GM19467 (cell line): Measurements from ENCODE around the gene TBCK.

ENCODE experiments used
- ATAC-seq: cut with Tn5 transposase; IDR thresholded peaks from one replicate; pipeline ENCODE4 v1.9.1; 2021; ENCODE audit warnings: mild to moderate bottlenecking, moderate library complexity; ENCODE audit not compliant: unreplicated experiment

Gene TBCK

DNA sequence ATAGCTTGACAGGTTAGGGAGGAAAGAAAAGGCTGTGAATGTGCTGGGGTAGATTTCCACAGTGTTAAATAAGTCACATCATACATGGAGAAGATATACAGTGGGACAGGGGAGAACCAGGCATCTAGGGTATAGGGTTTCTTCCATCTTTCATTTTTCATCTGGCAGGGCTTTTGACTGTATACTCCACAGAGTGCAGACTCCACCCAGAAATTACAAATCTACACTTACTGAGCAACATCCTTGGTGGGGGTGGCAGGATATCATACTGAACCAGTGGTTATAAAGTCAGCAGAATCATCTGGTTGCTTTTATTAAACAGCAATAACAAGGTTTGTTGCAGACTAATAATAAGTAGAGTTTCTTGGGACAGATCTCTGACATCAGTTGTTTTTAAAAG lies 266.5 kb downstream of the TBCK start:
- ATAC-seq: no peak

DNA sequence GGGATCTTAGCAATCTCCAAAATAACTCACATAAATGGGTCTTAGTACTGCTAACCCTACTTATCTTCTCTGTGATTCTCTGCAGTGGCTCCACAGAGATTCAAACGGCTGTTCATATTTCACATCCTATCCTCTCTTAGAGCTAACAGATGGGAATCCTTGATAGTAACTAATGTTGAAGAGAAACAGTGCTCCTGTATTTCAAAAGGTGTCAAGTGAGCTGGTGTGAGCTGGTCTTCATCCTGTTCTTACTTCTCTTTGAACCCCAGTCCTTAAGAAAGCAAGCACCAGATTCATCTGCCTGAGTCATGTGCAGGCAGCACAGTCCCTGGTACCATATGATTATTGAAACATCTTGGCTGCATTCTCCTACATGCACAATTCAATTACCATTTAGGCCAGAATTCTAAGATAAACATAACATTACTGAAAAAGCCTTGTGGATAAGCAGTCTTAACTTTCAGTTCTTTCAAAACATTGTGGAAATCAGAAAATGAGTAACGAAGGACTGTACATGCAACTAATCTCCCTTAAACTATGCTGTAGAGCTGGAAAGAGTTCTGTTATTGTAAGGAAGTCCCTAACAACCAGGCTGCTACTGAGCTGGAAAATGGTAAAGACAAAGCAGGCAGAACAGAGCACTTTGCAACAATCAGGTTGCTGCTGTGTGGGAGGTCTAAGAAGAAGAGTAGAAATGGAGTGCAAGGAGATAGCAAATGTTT lies 267.6 kb downstream of the TBCK start:
- no peak for ATAC-seq

DNA sequence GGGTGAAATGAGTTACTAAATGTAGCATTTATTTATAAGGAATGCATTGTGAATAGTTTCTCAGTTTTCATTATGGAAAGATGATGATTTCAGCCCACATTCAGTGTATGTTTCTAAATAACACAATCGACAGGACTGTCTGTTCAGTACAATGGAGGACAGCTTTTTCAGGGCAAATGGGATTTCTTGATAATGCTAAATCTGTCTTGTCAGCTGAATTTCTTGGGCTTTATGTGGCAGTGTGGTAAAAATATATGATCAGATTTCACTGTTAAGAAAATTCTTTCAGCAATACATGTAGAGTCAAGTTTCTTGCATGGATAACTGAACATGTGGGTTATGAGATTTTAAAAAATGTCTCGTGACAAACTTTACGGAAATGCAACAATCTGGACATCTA lies 269.9 kb downstream of the TBCK start:
- no peak for ATAC-seq

DNA sequence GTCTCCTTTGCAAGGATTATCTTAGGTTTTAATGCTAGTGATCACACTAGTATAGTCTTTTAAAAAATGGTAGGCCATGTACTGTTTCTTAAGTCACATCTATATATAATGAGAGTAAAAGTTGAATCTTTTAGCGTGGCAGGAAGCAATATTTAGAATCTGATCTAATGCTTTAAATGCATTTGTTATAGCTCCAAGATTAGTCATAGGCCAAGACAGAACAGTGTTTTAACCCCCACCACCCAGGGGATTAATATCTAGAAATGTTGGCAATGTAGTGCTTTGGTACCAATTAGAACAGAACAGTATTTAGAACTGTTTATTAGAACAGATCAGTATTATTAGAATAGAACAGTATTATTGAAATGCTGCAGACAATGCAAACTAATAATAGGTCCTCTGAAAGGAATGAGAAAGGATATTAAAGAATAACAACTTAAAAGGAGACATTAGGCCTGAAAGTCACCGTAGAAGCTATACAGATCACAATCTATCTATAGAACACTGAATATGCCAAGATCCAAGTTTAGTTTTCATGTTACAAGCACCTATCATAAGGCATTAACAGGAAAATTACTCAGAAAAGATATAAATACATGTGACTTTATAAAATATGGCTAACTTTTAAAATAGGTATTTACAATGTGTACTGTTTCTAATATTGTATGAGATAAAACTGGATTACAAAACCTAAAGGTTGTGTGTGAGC lies 274.6 kb downstream of the TBCK start:
- ATAC-seq: no peak

DNA sequence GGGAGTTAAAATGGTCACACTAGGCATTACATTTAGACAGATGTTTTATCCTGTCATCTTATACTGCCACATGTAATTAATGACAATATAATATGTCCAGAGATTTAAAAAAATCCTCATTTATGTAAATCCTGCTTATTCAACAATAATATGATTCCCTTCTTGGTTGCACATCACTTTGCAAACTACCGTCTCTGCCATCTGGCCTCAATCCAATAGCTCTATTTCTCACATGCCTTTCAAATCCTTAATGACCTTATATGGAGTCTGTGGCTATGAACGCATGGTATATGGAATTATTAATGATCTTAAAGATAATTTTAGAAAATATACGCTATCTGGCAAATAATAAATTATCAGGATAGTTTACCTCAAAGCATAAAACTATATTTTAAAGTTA lies 276.2 kb downstream of the TBCK start:
- ATAC-seq: no peak

DNA sequence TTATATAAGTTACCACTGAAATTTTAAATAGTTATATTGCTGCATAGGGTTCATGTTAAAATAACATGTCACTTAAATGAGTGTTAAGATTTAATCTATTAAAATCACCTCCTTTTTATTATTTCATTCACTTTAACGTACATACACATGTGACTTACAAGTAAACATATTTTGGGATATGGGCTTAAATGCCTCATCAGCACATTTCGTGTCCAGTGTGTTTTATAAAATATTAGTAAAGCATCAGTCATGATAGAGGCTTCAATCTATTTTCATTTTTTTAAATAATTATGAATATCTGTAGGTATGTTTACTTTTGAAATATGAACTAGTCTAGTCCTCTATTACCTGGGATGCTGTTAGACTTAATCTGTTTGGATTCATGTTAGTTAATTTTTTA lies 277.1 kb downstream of the TBCK start:
- no peak for ATAC-seq

DNA sequence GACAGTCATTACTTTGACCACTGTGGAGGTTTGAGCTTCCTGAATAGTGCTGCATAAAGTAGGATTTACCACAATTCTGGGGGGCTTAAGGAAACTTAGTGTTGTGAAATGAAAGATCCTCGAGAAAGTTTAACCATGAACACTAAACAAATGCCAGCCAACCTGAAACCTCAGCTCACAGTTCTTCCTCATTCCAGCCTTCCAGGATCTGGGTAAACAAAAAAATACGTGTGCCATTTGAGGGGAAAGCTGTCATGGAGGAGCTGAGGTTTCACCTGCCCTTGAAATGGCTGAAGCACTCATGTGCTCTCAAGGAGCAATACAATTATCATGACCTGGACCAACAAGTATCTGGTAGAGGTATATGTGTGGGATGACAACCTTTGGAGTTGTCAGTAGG lies 278.0 kb downstream of the TBCK start:
- no peak for ATAC-seq

DNA sequence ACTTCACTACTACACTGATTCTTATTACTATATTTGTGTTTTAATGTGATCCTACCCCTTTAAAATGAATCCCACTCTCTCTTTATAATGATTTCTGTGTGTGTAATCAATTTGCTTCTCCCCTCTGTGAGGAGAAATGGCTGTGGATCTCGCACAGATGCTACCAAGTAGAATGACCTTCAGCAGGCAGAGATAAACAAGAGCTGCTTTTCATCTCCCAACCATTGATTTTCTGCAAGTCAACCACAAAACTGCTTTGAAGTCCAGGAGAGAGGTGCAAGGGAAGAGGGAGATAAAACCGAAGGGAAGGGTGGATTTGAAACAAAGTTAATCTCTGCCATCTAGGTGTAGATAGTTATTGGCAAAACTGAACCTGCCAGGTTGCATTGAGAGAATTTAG lies 279.2 kb downstream of the TBCK start:
- ATAC-seq: no peak

DNA sequence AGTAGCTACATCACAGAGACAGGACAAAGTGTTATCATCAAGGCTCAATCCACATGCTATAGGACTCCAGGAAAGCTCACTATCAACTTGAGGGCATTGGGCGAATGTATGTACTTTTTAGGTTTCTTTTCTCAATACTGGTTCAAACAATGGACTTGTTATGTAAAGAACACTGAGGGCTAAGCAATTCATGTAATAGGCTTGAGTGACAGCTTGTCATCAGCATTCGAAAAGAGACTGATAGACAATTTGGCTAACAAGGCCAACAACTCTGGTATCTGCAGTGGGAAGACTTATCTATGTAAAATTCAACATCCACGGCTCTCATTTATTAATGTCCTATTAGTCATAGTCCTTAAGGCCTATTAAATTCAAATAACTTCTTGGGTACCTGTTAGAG lies 279.7 kb downstream of the TBCK start:
- no peak for ATAC-seq

DNA sequence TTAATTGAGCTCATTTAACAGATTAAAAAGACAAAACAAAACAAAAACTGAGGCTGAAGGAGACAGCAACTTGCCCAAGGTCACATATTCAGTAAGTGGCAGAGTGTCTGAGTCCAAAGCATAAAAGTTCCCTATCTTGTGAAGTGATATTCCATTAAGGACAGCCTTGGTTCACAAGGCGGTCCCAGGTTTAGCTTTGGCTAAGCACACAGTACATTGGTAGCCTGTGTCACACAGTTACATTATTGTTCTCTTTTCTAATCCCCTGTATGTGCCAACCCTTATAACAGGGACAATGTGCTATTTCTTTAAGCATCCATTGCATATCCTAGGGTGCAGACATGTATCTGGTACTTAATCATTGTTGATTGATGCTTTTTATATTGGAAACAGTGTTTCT lies 280.8 kb downstream of the TBCK start:
- ATAC-seq: no peak

DNA sequence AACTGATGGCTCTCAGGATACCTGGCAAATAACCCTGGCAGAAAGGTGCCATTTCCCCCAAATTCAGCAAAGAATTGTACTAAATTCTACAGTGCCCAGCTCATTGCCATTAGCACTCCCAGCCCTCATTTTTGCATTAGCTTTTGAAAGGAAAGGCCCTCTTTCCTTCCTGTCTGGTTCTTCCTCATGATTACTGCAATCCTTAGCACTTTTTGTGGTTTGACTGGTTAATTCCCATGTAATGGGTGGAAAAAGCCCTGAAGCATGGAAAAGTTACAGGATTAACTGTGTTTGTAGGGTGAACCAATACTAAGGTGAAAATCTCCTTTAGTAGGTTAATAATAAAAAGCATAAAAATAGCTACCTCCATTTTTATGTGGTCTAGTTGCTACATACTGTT lies 281.3 kb downstream of the TBCK start:
- no peak for ATAC-seq

DNA sequence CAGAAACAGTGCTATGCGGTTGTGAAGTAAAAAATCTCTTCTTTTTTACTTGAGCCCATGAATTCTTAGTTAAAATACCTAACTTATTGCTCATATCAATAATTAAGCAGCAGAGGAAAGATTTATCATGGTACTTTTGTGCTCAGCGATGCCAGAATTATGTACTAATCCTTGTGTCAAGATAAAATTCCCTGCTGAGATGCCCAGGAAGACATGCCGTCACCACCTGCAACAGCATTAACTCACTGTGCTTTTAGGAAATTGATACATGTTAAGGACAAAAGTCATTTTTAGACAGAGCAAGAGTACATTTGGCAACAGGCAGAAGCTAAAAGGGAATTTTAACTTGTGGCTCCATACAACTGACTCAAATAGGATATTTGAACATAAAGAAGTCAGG lies 281.8 kb downstream of the TBCK start:
- no peak for ATAC-seq

DNA sequence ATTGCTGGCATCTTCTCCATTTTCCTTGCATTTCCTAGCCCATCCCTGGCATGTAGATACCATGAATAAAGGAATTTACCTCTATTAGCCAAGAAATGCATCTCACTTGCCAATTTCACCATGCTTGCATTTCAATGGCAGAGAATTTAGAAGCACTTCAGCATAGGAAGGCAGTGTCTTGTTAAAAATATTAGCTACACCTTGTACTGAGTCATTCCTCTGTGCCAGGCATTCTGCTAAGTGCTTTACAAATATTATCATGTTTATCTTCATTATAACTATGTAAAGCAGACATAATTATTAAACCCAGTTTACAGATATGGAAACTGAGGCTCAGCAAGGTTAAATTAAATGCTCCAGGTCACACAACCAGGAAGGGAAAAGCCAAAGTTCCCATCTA lies 282.5 kb downstream of the TBCK start:
- no peak for ATAC-seq

DNA sequence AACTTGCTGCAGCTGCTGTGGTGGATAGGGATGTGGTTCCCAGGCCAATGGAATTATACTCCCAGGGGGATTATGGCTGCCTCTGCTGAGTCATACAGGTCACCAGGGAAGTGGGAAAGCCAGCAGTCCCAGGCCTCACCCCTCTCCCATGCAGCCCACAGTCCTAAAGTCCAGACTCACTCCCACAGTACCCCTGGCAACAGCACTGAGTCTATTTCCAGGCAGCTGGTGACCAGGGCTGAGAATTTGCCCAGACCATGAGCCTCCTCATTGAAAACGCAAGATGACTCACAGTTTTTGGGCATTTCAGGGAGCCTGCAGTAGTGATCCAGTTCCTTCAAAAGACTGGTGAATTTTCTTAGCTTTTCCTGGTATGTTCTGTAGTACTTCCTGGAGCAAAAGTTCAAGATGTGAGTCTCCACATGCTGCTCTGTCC lies 283.1 kb downstream of the TBCK start:
- ATAC-seq: no peak

DNA sequence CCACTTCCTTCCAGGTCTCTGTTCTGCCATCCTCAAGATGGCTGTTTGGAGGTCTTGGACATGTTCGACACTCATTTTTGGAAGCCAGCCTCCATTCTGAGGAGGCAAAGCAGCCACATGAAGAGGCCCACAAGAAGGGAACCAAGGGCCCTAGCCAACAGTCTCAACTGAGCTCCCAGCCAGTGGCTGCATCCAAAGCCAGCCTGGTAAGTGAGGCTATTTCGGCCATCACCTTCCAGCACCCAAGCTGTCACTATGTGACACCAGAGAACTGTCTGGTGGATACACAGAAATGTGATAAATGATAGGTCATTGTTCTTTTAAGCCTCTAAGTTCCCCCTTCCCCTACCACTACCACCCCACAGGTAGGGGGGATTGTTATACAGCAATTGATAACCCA lies 293.6 kb downstream of the TBCK start:
- ATAC-seq: no peak

DNA sequence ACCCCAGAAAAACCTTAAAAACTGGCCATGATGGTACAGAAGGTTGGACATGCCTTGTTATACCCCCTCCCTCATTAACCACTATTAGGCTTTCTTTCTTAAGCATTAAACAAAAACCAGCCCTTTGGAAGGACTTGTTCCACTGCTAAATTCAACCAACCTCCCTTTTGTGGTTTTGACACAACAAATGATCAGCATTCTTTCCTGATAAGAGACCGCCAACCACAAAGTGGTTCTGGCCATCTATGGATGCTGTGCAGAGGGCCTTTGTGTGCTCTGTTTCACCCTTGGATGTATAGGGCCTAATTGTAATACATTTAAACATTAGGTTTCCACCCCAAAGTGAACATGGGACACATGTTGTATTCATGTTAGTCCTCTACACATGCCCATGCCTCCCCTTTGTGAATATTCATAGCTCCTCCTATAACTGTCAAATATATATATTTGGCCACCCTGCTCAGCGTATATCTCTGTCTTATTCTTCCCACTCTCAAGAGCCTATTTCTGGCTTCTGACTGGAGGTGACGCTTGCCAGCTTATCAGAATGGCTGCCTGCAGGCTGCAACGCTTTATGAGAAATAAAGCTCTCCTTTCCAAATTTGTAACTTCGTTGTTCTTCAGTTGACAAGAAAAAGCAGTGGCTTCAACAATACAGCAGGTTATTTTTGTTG lies 294.1 kb downstream of the TBCK start:
- ATAC-seq: no peak

DNA sequence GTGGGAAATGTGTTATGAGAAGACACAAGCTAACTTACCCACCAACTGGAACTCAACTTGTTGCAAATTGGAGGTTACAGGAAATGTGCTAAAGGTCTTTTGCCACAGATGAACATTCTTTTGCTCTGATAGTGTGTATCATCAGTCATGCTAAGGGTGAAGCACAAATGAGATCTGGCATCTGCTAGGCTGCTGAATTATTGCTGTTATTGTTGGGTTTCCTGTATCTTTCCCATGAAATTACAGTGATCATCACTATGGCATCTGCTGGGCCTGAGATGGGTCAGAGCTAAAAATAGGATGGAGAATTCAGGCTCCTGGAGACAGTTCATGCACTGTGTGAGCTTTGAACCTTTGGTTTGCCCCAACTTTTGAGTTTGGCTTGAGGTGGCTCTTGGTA lies 296.2 kb downstream of the TBCK start:
- no peak for ATAC-seq

DNA sequence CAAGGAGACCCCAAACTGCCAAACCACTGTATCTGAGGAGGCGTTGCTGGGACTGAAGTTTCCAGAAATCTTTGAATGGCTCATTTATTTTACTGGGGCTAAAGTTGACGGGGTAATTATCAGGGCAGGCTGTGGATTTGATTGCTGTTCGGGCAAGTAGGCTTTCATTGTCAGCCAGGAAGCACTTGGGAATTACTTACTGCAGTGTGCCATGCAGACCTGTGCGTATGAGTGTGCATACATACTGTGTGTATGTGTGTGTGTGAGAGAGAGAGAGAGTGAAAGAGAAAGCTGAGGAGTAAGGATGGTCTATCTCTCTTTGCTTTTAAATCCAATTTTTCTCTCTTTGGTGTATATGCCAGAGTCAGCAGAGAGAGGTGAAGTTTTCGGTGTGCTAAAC lies 298.0 kb downstream of the TBCK start:
- no peak for ATAC-seq

DNA sequence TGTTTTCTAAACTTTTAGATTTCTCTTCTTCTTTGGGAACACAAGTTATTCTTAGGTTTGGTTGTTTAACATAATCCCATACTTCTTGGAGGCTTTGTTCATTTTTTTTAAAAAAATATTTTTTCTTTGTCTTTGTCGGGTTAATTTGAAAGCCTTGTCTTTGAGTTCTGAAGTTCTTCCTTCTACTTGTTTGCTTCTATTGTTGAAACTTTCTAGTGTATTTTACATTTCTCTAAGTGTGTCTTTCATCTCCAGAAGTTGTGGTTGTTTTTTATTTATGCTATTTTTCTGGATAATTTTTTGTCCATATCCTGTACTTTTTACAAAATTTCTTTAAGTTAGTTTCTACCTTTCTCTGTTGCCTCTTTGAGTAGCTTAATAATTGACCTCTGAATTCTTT lies 304.6 kb downstream of the TBCK start:
- no peak for ATAC-seq

DNA sequence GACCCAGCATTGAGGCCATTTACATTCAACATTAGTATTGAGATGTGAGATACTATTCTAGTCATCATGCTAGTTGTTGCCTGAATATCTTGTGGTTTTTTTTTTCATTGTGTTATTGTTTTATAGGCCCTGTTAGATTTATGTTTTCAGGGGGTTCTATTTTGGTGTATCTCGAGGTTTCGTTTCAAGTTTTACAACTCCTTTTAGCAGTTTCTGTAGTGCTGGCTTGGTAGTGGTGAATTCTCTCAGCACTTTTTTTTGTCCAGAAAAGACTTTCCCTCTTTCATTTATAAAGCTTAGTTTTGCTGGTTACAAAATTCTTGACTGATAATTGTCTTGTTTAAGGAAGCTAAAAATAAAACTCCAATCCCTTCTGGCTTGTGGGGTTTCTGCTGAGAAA lies 305.2 kb downstream of the TBCK start:
- no peak for ATAC-seq

DNA sequence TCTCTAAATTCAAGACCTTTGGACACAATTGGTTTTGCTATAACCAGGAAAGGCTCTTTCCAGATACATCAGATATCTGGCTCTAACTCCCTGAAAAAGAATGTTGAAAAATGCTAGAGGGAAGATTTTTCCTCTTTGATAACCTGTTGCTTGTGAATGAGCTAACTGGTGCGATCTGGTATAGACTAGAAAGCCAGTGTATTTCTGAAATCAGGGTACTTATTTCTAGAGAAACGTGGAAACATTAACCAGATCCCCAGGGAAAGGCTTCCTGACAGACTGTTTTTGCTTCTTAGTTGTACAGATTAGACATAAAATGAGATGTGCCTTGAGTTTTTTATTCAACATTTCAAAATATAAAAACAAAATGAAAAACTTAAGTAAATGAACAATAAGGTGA lies 313.0 kb downstream of the TBCK start:
- ATAC-seq: no peak
